HG02943 (cell line): Measurements from ENCODE around the gene AP3B2.
"Not testable (repeated sequence)": the region's sequence is repeated elsewhere in the genome, so short reads cannot be mapped to it uniquely, and the experiment has no call there.

Source experiments
- ATAC-seq: cut with Tn5 transposase; IDR thresholded peaks from one replicate; pipeline ENCODE4 v1.9.1; 2021; ENCODE audit warnings: mild to moderate bottlenecking, low read depth, moderate library complexity; ENCODE audit not compliant: unreplicated experiment

The AP3B2 gene

GRCh38 chr15:82651708-82652107 is 58.0 kb downstream of the AP3B2 start:
- ATAC-seq: no peak

- no peak for ATAC-seq
These were observed 59.5 kb downstream of the AP3B2 start for GRCh38 chr15:82650046-82650670.

- ATAC-seq: no peak
These were observed 60.3 kb downstream of the AP3B2 start for GRCh38 chr15:82649226-82649999.

GRCh38 chr15:82648257-82649103 is 61.2 kb downstream of the AP3B2 start:
- no peak for ATAC-seq

- ATAC-seq: no peak
These were observed 61.8 kb downstream of the AP3B2 start for GRCh38 chr15:82647835-82648256.

GRCh38 chr15:82647045-82647834 is 62.4 kb downstream of the AP3B2 start, which contains the start of gene CPEB1:
CPEB1 (minus strand) TSS chr15:82647363; CDS start chr15:82628459, 18,904 bp downstream.
- no peak for ATAC-seq

- ATAC-seq: no peak
These were observed 63.2 kb downstream of the AP3B2 start for GRCh38 chr15:82646250-82647044.

- not testable (repeated sequence) for ATAC-seq
These were observed 64.5 kb downstream of the AP3B2 start for GRCh38 chr15:82644967-82645852.

GRCh38 chr15:82643992-82644391 is 65.7 kb downstream of the AP3B2 start:
- ATAC-seq: no peak

GRCh38 chr15:82642656-82643055 is 67.0 kb downstream of the AP3B2 start:
- ATAC-seq: no peak

GRCh38 chr15:82641129-82641798 is 68.4 kb downstream of the AP3B2 start:
- ATAC-seq: no peak

GRCh38 chr15:82640672-82641071 is 69.0 kb downstream of the AP3B2 start:
- no peak for ATAC-seq

GRCh38 chr15:82635798-82636197 is 73.9 kb downstream of the AP3B2 start:
- no peak for ATAC-seq

GRCh38 chr15:82630033-82630432 is 79.6 kb downstream of the AP3B2 start:
- ATAC-seq: no peak

- no peak for ATAC-seq
These were observed 84.5 kb downstream of the AP3B2 start for GRCh38 chr15:82625136-82625535.

GRCh38 chr15:82624438-82624837 is 85.2 kb downstream of the AP3B2 start:
- ATAC-seq: no peak

- ATAC-seq: no peak
These were observed 85.7 kb downstream of the AP3B2 start for GRCh38 chr15:82624008-82624407.

- no peak for ATAC-seq
These were observed 87.7 kb downstream of the AP3B2 start for GRCh38 chr15:82621970-82622369.
